Suprapubic skin (tissue), 4 donors: Measurements from ENCODE around the gene PITPNM3. TPM values are rescaled to one million over a fixed set of nuclear protein-coding genes. Genes with fewer than 3 reads are reported as not detected.

ENCODE experiments used
- DNase-seq, 2 donors: peaks; one replicate each; pipeline ENCODE4 v3.0.0-alpha.2; 2019; ENCODE audit warnings: low spot score in 2 of 2
- H3K27ac ChIP-seq: fragments of 200-600 bp; sonication (generic); one replicate; pipeline ENCODE4 v1.5.1; 2019
- H3K27me3 ChIP-seq: fragments of 200-600 bp; sonication (generic); one replicate; pipeline ENCODE4 v1.5.1; 2019
- H3K36me3 ChIP-seq: fragments of 200-600 bp; sonication (generic); one replicate; pipeline ENCODE4 v1.5.1; 2019
- H3K4me1 ChIP-seq: fragments of 200-600 bp; sonication (generic); one replicate; pipeline ENCODE4 v1.5.1; 2019
- H3K4me3 ChIP-seq: fragments of 200-600 bp; sonication (generic); one replicate; pipeline ENCODE4 v1.5.1; 2019; ENCODE audit warnings: mild to moderate bottlenecking
- H3K9me3 ChIP-seq: fragments of 200-600 bp; sonication (generic); one replicate; pipeline ENCODE4 v1.5.1; 2019
- EP300 ChIP-seq: sonication (generic); formaldehyde crosslinking; IDR thresholded peaks from one replicate; pipeline ENCODE4 v1.6.1; 2017; ENCODE audit warnings: antibody characterized with exemption
- POLR2A ChIP-seq, 2 donors: fragments of 450-650 bp; IDR thresholded peaks; one replicate each; pipeline ENCODE4 v1.6.1; 2017; ENCODE audit warnings: antibody characterized with exemption in 2 of 2, mild to moderate bottlenecking in 2 of 2, moderate library complexity in 2 of 2
- POLR2AphosphoS5 ChIP-seq, 3 donors: sonication (generic); formaldehyde crosslinking; IDR thresholded peaks; one replicate each; pipeline ENCODE4 v1.6.1; 2017; ENCODE audit warnings: antibody characterized with exemption in 3 of 3
- WGBS: methylation state at CpG from one replicate; pipeline ENCODE4 v1.1.5; 2018; 5-methylcytosine and 5-hydroxymethylcytosine counted together
- total RNA-seq, 4 donors: library from RNA; depleted of rRNA; stranded (reverse); fragments of >200 nt; gene quantifications; one replicate each; pipeline ENCODE4 v1.1.0, GENCODE V29; 2016
- TF ChIP-seq, protein P1 (sequence below), 2 donors: fragments of 200-600 bp in 1 of 2; fragments of 450-650 bp in 1 of 2; sonication (generic) in 1 of 2; IDR thresholded peaks; one replicate each; pipeline ENCODE4 v1.5.1; 2016 to 2019; ENCODE audit warnings: antibody characterized with exemption in 2 of 2, mild to moderate bottlenecking in 1 of 2, moderate library complexity in 1 of 2

The PITPNM3 gene
- total RNA-seq, 4 donors from 2014 or later = 16.4 to 31.1 (median 19.2) TPM

DNA sequence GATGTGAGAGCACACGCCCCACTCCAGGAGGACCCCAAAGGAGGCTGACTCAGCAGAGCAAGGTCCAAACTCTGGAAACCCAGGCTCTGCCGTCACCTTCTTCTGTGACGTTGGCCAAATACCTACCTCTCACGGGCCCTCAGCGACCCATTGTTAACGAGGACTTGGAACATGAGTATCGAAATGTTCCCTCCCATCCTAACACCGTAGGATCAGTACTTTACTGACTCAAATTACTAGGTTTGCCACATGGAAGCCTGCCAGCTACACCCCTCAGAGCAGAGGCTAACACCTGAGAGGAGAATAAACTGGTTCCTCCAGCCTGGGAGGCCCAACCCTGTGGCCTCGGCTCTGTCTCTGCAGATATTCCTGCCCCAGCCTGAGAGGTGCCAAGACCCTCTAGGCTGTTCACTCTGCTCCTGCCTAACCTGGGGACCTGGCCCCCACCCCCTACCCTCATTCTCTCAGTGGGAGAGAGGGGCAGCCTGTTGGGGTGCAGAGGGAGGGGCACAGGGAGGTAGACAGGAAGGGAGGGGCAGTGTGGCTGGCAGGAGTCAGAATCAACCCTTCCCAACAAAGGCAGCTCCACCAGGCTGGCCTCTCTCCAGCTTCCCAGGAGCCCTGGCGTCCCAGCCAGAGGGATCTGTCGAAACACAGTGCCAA lies 4.4 kb downstream of the PITPNM3 start:
- H3K4me3 ChIP-seq = peak overlapping the region; percentile 15
- DNase-seq = no peak

DNA sequence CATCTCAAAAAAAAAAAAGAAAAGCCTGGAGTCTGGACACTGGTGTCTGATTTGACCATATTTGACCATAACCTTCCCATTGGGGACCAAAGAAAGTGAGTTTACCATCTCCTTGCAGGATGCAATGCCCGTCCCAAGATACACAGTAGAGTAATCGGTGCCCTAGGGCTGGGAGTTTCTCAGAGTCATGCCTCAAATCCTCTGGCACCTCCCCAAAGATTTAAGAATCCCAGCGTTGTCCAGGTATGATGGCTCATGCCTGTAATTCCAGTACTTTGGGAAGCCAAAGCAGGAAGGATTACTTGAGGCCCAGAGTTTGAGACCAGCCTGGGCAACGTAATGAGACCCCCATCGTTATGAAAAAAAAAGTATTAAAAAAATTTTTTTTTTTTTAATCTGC lies 5.0 kb downstream of the PITPNM3 start:
- no peak for DNase-seq
- TF ChIP-seq EP300 (no peak), POLR2AphosphoS5 (IDR thresholded peaks at IDR 0.05) (no peak), POLR2A (IDR thresholded peaks at IDR 0.05) (no peak)
- Histone ChIP-seq H3K27ac (peak overlapping the region; percentile 62), H3K27me3 (peaks cover 5% of the 10 kb centered on the region), H3K4me1 (peaks cover 68% of the 10 kb centered on the region), H3K9me3 (no peaks in the 10 kb centered on the region), H3K36me3 (no peaks in the 10 kb centered on the region), H3K4me3 (no peak overlapping the region)
- 41% methylated on average over 5 of the region's 5 CpGs for WGBS

More for the DNA sequence above, 4.4 kb downstream of the PITPNM3 start:
- peak overlapping the region; percentile 62 for H3K27ac ChIP-seq
- peaks cover 5% of the 10 kb centered on the region for H3K27me3 ChIP-seq
- WGBS = 34% methylated on average over 10 of the region's 11 CpGs
- no peaks in the 10 kb centered on the region for H3K36me3 ChIP-seq
- TF ChIP-seq EP300 (no peak), POLR2AphosphoS5 (IDR thresholded peaks at IDR 0.05) (no peak), POLR2A (IDR thresholded peaks at IDR 0.05) (no peak)
- TF ChIP-seq, protein P1, sequence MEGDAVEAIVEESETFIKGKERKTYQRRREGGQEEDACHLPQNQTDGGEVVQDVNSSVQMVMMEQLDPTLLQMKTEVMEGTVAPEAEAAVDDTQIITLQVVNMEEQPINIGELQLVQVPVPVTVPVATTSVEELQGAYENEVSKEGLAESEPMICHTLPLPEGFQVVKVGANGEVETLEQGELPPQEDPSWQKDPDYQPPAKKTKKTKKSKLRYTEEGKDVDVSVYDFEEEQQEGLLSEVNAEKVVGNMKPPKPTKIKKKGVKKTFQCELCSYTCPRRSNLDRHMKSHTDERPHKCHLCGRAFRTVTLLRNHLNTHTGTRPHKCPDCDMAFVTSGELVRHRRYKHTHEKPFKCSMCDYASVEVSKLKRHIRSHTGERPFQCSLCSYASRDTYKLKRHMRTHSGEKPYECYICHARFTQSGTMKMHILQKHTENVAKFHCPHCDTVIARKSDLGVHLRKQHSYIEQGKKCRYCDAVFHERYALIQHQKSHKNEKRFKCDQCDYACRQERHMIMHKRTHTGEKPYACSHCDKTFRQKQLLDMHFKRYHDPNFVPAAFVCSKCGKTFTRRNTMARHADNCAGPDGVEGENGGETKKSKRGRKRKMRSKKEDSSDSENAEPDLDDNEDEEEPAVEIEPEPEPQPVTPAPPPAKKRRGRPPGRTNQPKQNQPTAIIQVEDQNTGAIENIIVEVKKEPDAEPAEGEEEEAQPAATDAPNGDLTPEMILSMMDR (IDR thresholded peaks at IDR 0.05) = no peak
- no peaks in the 10 kb centered on the region for H3K9me3 ChIP-seq
- H3K4me1 ChIP-seq = peaks cover 72% of the 10 kb centered on the region

DNA sequence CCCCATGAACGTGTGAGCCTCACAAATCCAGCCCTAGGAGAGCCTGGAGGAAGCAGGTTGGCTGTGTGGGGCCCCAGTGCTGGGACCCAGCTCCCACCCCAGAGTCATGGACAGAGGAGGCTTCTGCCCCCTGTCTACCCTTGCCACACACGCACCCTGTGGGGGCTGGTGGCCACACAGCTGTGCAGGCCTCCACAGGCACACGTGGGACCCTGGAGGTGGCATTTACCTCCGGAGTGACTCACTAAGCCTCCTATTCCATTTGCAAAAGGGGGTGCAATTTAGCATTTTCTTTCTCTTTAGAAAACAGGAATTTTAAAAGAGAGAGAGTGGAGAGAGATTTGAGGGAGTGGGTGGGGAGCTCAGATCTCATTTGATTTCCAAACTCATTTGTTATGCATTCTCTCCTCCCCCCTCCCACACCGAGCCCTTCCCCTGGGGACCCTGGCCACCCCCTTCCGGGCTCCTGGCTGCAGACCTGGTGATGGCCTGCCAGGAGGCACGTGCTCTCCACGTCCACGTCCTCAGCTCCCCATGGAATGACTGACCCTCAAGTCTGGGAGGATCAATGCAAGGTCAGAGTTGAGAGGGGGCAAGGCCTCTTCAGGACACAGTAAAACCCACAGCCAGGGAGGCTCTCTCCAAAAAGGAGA lies 6.8 kb downstream of the PITPNM3 start:
- no peak overlapping the region for H3K4me3 ChIP-seq
- peak overlapping the region; percentile 10 for H3K27ac ChIP-seq
- H3K4me1 ChIP-seq = peaks cover 66% of the 10 kb centered on the region
- H3K27me3 ChIP-seq = no peaks in the 10 kb centered on the region
- 38% methylated on average over 8 of the region's 9 CpGs for WGBS
- TF ChIP-seq POLR2AphosphoS5 (IDR thresholded peaks at IDR 0.05) (no peak), EP300 (no peak), POLR2A (IDR thresholded peaks at IDR 0.05) (no peak)
- TF ChIP-seq, protein P1 (IDR thresholded peaks at IDR 0.05) = no peak
- DNase-seq = no peak
- H3K36me3 ChIP-seq = no peaks in the 10 kb centered on the region
- H3K9me3 ChIP-seq = no peaks in the 10 kb centered on the region

DNA sequence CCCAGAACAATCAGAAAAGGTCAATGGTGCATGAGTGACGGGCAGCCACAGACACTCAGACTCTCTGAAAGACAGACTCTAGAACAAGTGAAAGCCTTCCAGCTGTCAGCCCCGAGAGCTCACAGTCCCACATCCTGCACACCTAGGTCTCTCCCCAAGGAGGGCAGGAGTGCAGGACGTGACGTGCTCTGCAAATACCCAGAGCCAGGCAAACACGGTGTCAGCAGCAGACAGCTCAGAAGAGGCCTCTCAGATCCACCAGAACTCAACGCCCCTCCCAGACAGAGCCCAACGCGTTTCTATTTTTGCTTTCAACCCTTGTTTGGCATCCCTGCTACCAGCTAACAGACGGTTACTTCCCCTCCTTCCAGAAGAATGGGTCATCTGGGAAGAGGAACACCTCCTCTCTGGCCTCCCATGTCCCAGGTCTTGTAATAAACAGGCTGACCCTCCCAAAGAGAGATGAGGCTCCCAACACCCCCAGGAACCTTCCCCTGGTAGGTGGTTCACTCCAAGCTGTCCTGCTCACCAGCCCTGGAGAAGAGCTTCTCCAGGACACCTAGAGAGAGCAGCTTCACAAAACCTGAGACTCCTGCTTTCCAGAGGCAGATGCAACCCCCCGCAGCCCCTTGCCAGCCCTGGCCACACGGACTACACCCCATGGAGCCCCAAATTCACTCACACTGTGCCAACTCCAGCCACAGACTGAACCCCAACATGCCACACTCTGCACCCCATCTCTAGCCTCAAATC lies 7.6 kb downstream of the PITPNM3 start:
- H3K4me3 ChIP-seq = no peak overlapping the region
- no peak for TF ChIP-seq POLR2AphosphoS5 (IDR thresholded peaks at IDR 0.05)
- TF ChIP-seq, protein P1 (IDR thresholded peaks at IDR 0.05) = no peak
- no peak for TF ChIP-seq POLR2A (IDR thresholded peaks at IDR 0.05)
- TF ChIP-seq EP300 = no peak
- H3K4me1 ChIP-seq = peaks cover 63% of the 10 kb centered on the region
- no peaks in the 10 kb centered on the region for H3K27me3 ChIP-seq
- no peaks in the 10 kb centered on the region for H3K9me3 ChIP-seq
- DNase-seq = no peak
- 32% methylated on average over 10 of the region's 11 CpGs for WGBS
- H3K27ac ChIP-seq = peak overlapping the region; percentile 10
- no peaks in the 10 kb centered on the region for H3K36me3 ChIP-seq

DNA sequence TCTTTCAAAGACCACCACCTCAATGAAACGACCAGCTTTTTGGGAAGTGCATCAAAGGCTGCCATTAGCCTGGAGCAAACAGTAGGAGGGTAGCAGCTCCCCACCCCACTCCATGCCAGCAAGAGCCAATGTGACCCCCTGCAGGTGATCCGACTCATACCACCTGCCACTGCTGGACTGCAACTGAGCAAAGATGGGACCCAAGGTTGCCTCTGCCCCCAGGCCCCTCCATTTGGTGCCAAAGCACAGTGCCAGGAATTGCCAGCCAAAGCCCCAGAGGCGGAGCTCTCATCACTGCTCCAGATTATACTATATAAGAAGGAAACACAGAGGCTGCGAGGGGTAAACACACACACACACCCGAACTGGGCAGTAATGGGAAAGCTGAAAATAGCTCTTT lies 8.3 kb downstream of the PITPNM3 start:
- Histone ChIP-seq H3K9me3 (no peaks in the 10 kb centered on the region), H3K27ac (no peak overlapping the region), H3K4me1 (peaks cover 58% of the 10 kb centered on the region), H3K27me3 (no peaks in the 10 kb centered on the region), H3K4me3 (no peak overlapping the region), H3K36me3 (no peaks in the 10 kb centered on the region)
- 23% methylated on average over 4 of the region's 5 CpGs for WGBS
- no peak for DNase-seq
- TF ChIP-seq EP300 (no peak), POLR2A (IDR thresholded peaks at IDR 0.05) (no peak), POLR2AphosphoS5 (IDR thresholded peaks at IDR 0.05) (no peak)
- TF ChIP-seq, protein P1 (IDR thresholded peaks at IDR 0.05) = no peak
